Stimulated activated CD4-positive, alpha-beta T cell treated with anti-CD3 and anti-CD28 coated beads, Interleukin-12 subunit alpha, Interleukin-12 subunit beta, amount 100 ng/mL, for 24 hours (primary cell): ENCODE measurements around the gene NOTUM.

Experiments
- DNase-seq, 2 experiments: peaks; one replicate each; pipeline ENCODE4 v3.0.0-alpha.2; 2020; ENCODE audit warnings: low read depth in 2 of 2

Gene NOTUM

GRCh38 chr17:81977211-81977808 is 16.3 kb upstream of the NOTUM start, which contains the start of gene ASPSCR1:
ASPSCR1 (plus strand) TSS chr17:81977629; CDS start chr17:81977647, 18 bp downstream.
- peak; percentile 76 to 82 for DNase-seq

GRCh38 chr17:81976332-81977210 is 15.6 kb upstream of the NOTUM start:
- DNase-seq = peak in 1 of 2 experiments; percentile 50

DNA sequence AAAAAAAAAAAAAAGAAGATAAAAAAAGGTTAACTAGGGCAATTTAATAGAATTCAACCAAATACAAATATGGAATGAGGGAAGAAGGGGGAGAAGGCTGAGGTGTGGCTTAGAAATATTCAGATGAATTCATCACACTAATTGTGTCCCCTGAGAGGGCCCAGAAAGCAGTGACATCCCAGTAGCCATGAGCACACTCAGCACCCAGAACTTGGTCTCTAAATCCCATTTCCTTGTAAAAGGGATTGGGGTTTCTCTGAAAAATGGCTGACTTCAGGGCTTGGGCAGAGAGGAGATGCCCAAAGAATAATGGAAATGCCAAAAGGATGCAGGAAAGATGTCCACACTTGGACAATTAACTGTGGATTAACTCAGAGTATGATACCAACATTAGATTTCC is 12.4 kb upstream of the NOTUM start:
- no peak for DNase-seq

DNA sequence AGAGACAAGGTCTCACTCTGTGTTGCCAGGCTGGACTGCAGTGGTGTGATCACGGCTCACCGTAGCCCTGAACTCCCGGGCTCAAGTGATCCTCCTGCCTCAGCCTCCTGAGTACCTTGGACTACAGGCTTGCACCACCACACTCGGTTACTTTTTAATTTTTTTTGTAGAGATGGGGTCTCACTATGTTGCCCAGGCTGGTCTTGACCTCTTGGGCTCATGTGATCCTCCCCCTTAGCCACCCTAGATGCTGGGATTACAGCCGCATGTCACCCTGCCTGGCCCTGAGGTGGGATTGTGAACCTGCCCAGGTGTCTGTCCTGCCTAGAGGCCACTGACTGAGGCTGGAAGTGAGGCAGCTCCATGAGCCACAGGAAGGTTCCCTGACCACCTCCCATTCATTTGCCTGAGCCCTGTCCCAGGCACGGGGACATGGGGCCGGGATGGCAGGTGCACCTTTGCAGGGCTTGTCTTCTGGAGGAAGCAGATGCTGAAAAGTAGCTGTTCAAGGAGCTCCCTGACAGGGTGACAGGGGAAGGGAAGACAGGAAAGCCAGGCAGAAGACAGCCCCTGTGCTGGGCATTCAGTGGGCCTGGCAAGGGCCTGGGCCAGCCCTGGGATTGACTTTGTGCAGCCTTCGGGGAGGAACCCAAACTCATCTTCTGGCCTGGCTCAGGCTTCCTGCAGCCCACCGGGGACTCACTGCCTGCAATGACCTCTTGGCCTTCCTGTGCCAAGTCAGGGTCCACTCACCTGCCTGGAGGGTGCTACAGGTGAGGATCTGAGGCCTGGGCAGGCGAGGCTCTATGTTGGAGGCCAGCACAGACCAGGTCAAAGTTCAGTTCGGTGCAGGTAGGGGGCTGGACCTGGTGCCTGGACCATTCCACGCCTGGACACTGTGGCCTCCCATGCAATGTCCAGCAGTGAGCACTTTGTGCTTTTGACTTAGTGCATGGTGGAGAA is 8.1 kb upstream of the NOTUM start:
- no peak for DNase-seq

- no peak for DNase-seq
These were observed 7.4 kb upstream of the NOTUM start for GRCh38 chr17:81968396-81968745.

- peak; percentile 78 to 86 for DNase-seq
These were observed 6.8 kb upstream of the NOTUM start for GRCh38 chr17:81967533-81968395.

DNA sequence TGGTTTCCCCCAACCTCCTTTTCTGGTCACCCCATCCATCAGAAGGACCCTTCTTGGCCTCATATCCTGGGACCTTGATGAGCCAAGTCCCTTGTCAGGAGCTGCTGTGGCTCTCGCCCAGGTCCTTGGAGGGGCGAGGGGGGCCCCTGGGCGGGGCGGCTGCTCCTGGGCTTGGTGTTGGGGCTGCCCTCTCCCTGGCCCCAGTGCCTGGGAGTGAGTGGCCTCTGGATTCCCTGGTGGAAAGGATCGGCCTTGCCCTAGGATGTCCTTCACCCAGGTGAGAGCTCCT is 6.2 kb upstream of the NOTUM start:
- DNase-seq = no peak

- no peak for DNase-seq
These were observed 5.6 kb upstream of the NOTUM start for GRCh38 chr17:81966343-81967243.

GRCh38 chr17:81964081-81964849 is 3.3 kb upstream of the NOTUM start:
- no peak for DNase-seq

- no peak for DNase-seq
These were observed 1.8 kb upstream of the NOTUM start for GRCh38 chr17:81962499-81963441.

- no peak for DNase-seq
These were observed 823 bp upstream of the NOTUM start for GRCh38 chr17:81961521-81962498.

DNA sequence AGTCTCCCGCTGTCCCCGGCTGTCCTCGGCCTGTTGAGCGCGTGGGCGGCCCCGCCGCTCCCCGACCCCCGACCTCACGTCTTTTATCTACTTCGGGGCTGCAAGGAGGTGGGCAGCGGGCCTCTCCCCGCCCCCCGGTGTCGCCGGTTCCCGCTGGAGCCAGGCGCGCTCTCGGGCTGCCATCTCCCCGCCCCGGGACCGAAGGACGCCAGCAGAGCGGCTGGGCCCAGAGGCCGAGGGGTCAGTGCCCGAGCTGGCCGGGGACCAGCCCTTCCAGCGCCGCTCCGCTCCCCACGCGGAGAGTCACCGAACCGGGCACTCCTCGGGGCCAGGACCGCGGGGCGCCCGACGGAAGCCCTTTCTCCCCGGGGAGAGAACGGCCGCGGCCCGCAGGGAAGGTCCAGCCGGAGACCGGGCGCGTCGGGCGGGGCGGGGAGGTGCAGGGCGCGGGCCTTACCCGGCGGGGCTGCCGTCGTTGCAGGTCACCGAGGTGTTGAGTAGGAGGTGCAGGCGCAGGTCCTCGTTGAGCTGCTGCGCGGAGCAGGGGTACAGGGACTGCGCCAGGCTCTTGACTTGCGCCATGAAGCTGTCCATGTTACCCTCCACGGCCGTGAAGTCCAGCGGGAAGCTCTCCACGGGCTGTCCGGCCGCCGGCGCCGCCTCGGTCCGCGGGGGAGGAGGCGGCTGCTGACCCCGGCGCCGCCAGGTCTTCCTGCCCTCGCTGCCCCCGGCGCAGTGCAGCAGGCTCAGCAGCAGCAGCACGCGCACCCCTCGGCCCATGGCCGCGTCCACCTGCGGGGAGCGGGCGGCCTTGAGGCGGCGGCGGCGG is 643 bp downstream of the NOTUM start:
- no peak for DNase-seq

DNA sequence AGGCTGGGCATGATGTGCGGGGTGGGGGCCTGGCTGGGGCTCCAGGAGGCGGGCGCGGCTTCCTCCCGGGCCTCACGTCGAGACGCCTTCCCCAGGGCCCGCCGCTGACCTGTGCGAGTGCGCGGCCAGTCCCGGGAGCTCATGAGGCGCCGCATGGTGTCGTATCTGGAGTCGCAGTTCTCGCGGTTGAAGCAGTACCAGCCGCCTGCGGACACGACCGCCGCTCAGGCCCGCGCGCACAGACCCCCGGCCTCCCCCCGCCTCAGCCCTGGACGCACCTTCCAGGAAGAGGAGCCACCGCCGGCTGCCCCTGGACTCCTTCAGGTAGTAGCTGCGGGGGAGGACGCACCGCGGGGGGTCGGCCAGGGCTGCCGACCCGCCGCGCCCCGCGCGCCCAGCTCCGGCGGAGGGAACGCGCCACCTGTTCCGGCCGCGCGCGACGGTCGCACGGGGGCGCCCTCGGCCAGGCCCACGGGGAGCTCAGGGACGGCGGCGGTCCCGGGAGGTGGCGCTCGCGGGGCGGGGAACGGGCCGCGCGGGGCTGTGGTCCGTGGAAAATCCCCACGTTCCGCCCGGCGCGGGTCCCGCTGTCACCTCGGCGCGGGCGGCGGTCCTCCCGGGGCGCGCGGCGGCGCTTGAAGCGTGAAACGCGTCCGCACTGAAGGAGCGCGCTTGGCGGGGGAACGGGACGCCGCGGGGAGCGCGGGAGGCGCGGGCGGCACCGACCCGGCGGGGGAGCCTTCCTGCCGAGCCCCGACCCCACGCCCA is 1.4 kb downstream of the NOTUM start:
- peak; percentile 48 to 66 for DNase-seq

DNA sequence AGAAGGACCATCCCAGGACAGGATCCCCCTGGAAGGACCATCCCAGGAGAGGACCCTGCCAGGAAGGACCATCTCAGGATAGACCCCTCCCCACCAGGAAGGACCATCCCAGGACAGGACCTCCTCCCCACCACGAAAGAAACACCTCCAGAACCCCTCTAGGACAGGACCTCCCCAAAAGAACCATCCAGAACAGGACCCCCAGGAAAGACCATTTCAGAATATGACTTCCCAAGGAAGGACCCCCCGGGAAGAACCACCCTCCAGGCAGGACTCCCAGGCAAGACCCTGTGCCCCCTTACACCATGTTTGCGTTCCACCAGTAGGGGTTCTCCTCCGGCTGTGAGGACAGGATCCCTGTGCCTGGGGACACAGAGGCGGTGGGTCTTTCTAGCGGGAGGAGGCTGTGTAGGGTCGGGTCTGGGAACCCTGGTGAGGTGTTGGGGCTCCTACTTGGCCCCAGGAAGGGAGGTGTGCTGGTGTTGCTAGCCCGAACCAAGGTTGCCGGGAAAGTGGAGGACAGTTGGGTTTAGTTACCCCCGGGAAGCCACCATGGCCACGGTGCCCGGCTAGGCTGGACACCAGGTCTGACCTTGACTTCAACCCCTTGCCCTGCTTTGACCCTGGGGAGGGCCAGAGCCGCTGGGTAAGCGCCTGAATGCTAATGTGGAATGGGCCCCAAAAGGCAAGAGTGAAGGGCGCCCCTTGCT is 2.2 kb downstream of the NOTUM start:
- DNase-seq = no peak
